Measurements from ENCODE around the gene DSP. TPM values are rescaled to one million over a fixed set of nuclear protein-coding genes. Genes with fewer than 3 reads are reported as not detected.

The DSP gene
- total RNA-seq, 1 experiment from 2014 or later, result 20.1 TPM

DNA sequence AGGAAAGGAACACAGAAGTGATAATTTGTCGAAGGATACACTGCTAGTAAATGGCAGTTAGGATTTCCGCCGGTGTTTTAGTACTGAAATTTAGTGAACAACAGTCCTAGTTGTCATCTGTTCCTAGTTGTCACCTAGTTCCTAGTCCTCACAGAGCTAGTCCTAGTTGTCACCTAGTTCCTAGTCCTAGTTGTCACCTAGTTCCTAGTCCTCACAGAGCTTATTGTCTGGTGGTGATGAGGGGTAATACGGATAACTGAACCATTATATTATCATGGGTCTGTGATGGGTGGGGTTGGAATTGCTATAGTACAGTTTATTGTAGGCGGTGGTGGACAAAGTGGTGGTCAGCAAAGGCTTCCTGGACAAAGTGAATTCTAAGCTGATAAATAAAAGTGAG, 50.3 kb downstream of the DSP start:
- POLR2A ChIA-PET, result no interaction called here
- no peaks in the 10 kb centered on the region for H3K9me3 ChIP-seq (ENCODE audit: control insufficient read depth, insufficient read depth, low read depth, low read length)
- intact Hi-C loops (cut with micrococcal nuclease; ENCODE audit: unreplicated experiment) (no loop called here), in situ Hi-C loops (cut with HindIII; ENCODE audit: low pct_unique_long_range_greater_than_20kb, low sequenced_read_pairs) (no loop called here)
- TF ChIP-seq POLR2AphosphoS5 (IDR thresholded peaks at IDR 0.05; ENCODE audit: low read depth, low read length), result no peak
- TF ChIP-seq SIN3A (IDR thresholded peaks at IDR 0.05; ENCODE audit: borderline replicate concordance, insufficient read depth, low read depth, low read length), result no peak
- TF ChIP-seq, protein P1, sequence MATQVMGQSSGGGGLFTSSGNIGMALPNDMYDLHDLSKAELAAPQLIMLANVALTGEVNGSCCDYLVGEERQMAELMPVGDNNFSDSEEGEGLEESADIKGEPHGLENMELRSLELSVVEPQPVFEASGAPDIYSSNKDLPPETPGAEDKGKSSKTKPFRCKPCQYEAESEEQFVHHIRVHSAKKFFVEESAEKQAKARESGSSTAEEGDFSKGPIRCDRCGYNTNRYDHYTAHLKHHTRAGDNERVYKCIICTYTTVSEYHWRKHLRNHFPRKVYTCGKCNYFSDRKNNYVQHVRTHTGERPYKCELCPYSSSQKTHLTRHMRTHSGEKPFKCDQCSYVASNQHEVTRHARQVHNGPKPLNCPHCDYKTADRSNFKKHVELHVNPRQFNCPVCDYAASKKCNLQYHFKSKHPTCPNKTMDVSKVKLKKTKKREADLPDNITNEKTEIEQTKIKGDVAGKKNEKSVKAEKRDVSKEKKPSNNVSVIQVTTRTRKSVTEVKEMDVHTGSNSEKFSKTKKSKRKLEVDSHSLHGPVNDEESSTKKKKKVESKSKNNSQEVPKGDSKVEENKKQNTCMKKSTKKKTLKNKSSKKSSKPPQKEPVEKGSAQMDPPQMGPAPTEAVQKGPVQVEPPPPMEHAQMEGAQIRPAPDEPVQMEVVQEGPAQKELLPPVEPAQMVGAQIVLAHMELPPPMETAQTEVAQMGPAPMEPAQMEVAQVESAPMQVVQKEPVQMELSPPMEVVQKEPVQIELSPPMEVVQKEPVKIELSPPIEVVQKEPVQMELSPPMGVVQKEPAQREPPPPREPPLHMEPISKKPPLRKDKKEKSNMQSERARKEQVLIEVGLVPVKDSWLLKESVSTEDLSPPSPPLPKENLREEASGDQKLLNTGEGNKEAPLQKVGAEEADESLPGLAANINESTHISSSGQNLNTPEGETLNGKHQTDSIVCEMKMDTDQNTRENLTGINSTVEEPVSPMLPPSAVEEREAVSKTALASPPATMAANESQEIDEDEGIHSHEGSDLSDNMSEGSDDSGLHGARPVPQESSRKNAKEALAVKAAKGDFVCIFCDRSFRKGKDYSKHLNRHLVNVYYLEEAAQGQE (IDR thresholded peaks at IDR 0.05; ENCODE audit: insufficient read depth in 1 of 2, low read depth in 2 of 2, low read length in 1 of 2), result no peak
- no peak for TF ChIP-seq TCF7L2 (IDR thresholded peaks at IDR 0.05; ENCODE audit: low read depth, low read length)
- TF ChIP-seq, protein P2, sequence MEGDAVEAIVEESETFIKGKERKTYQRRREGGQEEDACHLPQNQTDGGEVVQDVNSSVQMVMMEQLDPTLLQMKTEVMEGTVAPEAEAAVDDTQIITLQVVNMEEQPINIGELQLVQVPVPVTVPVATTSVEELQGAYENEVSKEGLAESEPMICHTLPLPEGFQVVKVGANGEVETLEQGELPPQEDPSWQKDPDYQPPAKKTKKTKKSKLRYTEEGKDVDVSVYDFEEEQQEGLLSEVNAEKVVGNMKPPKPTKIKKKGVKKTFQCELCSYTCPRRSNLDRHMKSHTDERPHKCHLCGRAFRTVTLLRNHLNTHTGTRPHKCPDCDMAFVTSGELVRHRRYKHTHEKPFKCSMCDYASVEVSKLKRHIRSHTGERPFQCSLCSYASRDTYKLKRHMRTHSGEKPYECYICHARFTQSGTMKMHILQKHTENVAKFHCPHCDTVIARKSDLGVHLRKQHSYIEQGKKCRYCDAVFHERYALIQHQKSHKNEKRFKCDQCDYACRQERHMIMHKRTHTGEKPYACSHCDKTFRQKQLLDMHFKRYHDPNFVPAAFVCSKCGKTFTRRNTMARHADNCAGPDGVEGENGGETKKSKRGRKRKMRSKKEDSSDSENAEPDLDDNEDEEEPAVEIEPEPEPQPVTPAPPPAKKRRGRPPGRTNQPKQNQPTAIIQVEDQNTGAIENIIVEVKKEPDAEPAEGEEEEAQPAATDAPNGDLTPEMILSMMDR (IDR thresholded peaks at IDR 0.05), result no peak
- no peaks in the 10 kb centered on the region; the same call in 1 of the 2 replicates for H3K27me3 ChIP-seq (ENCODE audit: control insufficient read depth, insufficient read depth, low read length)
- no TSS peak for BruUV-seq (replicated peaks)
- CTCF ChIA-PET, result no interaction called here
- DNase-seq (ENCODE audit: low read depth, low spot score) (no peak), ATAC-seq (no peak)
- H3K27ac ChIP-seq (ENCODE audit: low read length), result no peak overlapping the region
- no peak overlapping the region; a peak in 2 of 4 replicates for H3K4me3 ChIP-seq (ENCODE audit: low read depth in 2 of 2, low read length in 2 of 2)
- peaks cover 23% of the 10 kb centered on the region for H3K36me3 ChIP-seq (ENCODE audit: control insufficient read depth, insufficient read depth, low read length)
- H3K4me1 ChIP-seq (ENCODE audit: control insufficient read depth, insufficient read depth, low read length), result peaks cover 8% of the 10 kb centered on the region

GRCh38 chr6:7593229-7593628, 51.8 kb downstream of the DSP start:
- intact Hi-C loops (cut with micrococcal nuclease; ENCODE audit: unreplicated experiment), result no loop called here
- no TSS peak for BruUV-seq (replicated peaks)
- H3K36me3 ChIP-seq (ENCODE audit: control insufficient read depth, insufficient read depth, low read length), result peaks cover 32% of the 10 kb centered on the region

More at GRCh38 chr6:7593229-7593628, 51.8 kb downstream of the DSP start:
- H3K4me3 ChIP-seq (ENCODE audit: low read depth in 2 of 2, low read length in 2 of 2), result no peak overlapping the region
- H3K4me1 ChIP-seq (ENCODE audit: control insufficient read depth, insufficient read depth, low read length), result peaks cover 8% of the 10 kb centered on the region
- TF ChIP-seq, protein P2 (IDR thresholded peaks at IDR 0.05), result no peak
- in situ Hi-C loops (cut with HindIII; ENCODE audit: low pct_unique_long_range_greater_than_20kb, low sequenced_read_pairs), result no loop called here
- no peaks in the 10 kb centered on the region for H3K27me3 ChIP-seq (ENCODE audit: control insufficient read depth, insufficient read depth, low read length)
- POLR2A ChIA-PET, result no interaction called here
- no peak overlapping the region for H3K27ac ChIP-seq (ENCODE audit: low read length)
- ATAC-seq (no peak), DNase-seq (ENCODE audit: low read depth, low spot score) (no peak)
- H3K9me3 ChIP-seq (ENCODE audit: control insufficient read depth, insufficient read depth, low read depth, low read length), result no peaks in the 10 kb centered on the region
- CTCF ChIA-PET, result no interaction called here

Data from Panc1 (cell line).